Activated CD4-positive, alpha-beta memory T cell treated with anti-CD3 and anti-CD28 coated beads for 36 hours (primary cell): ENCODE data around the gene VAV2. TPM values are rescaled to one million over a fixed set of nuclear protein-coding genes. Genes with fewer than 3 reads are reported as not detected.

Experiments used
- CTCF ChIA-PET: fragments of 350-600 bp; sonication (Branson Sonifier 250); formaldehyde crosslinking; loops from one replicate; lab custom pipeline; 2021; ENCODE audit warnings: antibody characterized with exemption, inconsistent platforms; lab: Charles Lee
- POLR2A ChIA-PET: fragments of 350-600 bp; sonication (Branson Sonifier 250); formaldehyde crosslinking; loops from one replicate; lab custom pipeline; 2021; ENCODE audit warnings: antibody characterized with exemption; lab: Charles Lee
- DNase-seq: peaks from one replicate; pipeline ENCODE4 v3.0.0-alpha.2; 2020
- H3K27ac Mint-ChIP-seq: one replicate; pipeline ENCODE4 v1.8.0; 2021; ENCODE audit warnings: mixed read lengths
- H3K27me3 Mint-ChIP-seq: one replicate; pipeline ENCODE4 v1.8.0; 2021; ENCODE audit warnings: mixed read lengths
- H3K36me3 Mint-ChIP-seq: one replicate; pipeline ENCODE4 v1.8.0; 2021; ENCODE audit warnings: mixed read lengths
- H3K4me1 Mint-ChIP-seq: one replicate; pipeline ENCODE4 v1.8.0; 2021; ENCODE audit warnings: low read depth, mixed read lengths
- H3K4me3 Mint-ChIP-seq: one replicate; pipeline ENCODE4 v1.8.0; 2021; ENCODE audit warnings: mild to moderate bottlenecking, mixed read lengths
- H3K9me3 Mint-ChIP-seq: one replicate; pipeline ENCODE4 v1.8.0; 2021; ENCODE audit warnings: mixed read lengths
- intact Hi-C: fragments of 100-400 bp; cut with micrococcal nuclease; formaldehyde crosslinking; loops from one replicate; pipeline ENCODE4 v1.15.1; 2023
- total RNA-seq, 2 experiments: library from RNA; stranded (reverse); gene quantifications; one replicate each; pipeline ENCODE4 v1.2.3, GENCODE V29; 2021

The VAV2 gene
- total RNA-seq, 2 experiments from 2014 or later: 4.5 to 5.3 TPM

DNA sequence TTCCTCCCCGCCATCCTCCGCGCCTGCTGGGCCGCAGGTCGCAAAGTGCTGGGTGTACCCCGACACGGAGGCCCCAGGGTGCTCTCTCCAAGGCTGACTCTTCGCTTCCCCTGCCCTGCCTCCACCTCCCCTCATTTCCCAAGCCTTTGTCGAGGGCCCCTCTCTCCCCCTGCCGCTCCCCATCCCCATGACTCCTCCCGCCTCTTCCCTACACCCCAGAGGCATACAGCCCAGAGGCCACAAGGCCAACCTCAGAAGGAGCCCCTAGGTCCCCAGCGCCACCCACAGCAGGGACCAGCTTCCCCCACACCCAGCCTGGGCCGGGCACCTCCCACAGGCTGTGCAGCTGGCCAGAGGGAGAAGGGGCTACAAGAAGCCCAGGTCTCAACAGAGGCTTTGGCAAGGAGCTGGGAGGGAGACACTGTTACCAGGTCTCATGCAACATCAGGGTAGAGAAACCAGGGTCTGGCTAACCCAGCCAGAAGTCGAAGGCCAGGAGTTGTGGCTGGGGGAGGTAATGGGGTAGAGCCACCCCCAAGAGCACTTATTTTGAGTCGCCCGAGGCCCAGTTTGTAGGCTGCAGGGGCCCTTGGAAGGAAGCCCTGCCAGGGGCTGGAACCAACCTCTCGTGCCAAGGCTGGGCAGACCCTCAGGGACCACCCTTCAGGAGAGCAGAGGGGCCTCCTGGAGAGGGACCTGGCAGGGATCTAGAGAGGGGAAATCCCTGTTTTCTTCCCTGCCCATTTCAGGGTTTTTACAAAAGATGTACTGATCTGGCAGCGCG, 229.4 kb downstream of the VAV2 start:
- Mint-ChIP-seq H3K36me3 (peaks cover 8% of the 10 kb centered on the region), H3K4me3 (no peak overlapping the region), H3K27me3 (no peaks in the 10 kb centered on the region), H3K27ac (no peak overlapping the region), H3K9me3 (peaks cover 28% of the 10 kb centered on the region), H3K4me1 (no peaks in the 10 kb centered on the region)
- intact Hi-C loops: no loop called here
- DNase-seq: no peak
- ChIA-PET CTCF (no interaction called here), POLR2A (no interaction called here)

- CTCF ChIA-PET: no interaction called here
- POLR2A ChIA-PET: no interaction called here
- H3K4me3 Mint-ChIP-seq: no peak overlapping the region
- no peaks in the 10 kb centered on the region for H3K4me1 Mint-ChIP-seq
- no peaks in the 10 kb centered on the region for H3K27me3 Mint-ChIP-seq
- no peak for DNase-seq
- no peak overlapping the region for H3K27ac Mint-ChIP-seq
- H3K9me3 Mint-ChIP-seq: peaks cover 18% of the 10 kb centered on the region
- intact Hi-C loops: no loop called here
- H3K36me3 Mint-ChIP-seq: peaks cover 7% of the 10 kb centered on the region
Observed at GRCh38 chr9:133761641-133762248, 230.4 kb downstream of the VAV2 start.

DNA sequence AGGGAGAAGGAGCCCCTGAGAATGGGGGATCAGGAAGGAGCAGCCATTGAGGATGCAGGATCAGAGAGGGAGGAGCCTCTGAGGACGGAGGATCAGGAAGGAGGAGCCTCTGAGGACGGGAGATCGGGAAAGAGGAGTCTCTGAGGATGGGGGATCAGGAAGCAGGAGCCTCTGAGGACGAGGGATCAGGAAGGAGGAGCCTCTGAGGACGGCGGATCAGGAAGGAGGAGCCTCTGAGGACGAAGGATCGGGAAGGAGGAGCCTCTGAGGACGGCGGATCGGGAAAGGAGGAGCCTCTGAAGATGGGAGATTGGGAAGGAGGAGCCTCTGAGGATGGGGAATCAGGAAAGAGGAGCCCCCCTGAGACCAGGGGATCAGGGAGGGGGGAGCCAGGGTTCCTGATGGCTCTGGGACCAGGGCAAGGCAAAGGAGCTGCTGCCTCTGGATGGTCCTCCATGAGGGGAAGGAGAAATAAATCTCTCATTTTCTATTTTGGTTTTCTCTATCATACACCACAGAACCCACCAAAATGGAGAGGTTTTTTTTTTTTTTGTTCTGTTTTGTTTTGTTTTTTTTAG, 231.3 kb downstream of the VAV2 start:
- CTCF ChIA-PET: interaction anchor here (0.7 kb wide), 1 partner anchor 35 kb away, joined by 3 read pairs; no protein-coding TSS in a partner anchor

DNA sequence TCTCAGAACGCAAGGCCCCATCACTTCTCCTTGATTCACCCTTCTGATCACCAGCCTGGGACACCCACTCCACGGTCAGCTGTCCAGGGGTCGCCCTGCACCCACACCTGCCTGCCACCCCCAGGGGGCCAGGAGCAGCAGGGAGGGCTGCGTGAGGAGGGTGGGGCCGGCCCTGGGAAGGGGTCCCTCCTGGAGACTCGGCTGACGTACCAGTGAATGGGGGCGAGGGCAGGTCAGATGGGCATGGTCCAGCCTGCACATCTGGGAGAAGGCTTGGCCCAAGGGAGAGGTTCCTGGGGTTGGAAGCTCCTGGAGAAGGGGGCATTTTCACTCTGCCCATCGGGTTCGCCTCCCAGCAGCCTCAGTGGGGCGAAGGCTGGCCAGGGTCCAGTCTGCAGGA, 232.2 kb downstream of the VAV2 start:
- Mint-ChIP-seq H3K27ac (no peak overlapping the region), H3K27me3 (peaks cover 3% of the 10 kb centered on the region), H3K4me3 (no peak overlapping the region), H3K4me1 (no peaks in the 10 kb centered on the region), H3K36me3 (peaks cover 4% of the 10 kb centered on the region), H3K9me3 (peaks cover 10% of the 10 kb centered on the region)
- intact Hi-C loops: no loop called here
- no peak for DNase-seq
- ChIA-PET POLR2A (no interaction called here), CTCF (interaction anchor here (0.7 to 1.2 kb wide), 3 partner anchors 17 to 34 kb away, joined by 3 to 4 read pairs (median 3); no protein-coding TSS in a partner anchor)

More for the DNA sequence above, 231.3 kb downstream of the VAV2 start:
- Mint-ChIP-seq H3K36me3 (peaks cover 4% of the 10 kb centered on the region), H3K9me3 (peaks cover 11% of the 10 kb centered on the region), H3K27ac (no peak overlapping the region), H3K4me1 (no peaks in the 10 kb centered on the region), H3K27me3 (no peaks in the 10 kb centered on the region), H3K4me3 (no peak overlapping the region)
- no peak for DNase-seq
- intact Hi-C loops: no loop called here
- POLR2A ChIA-PET: no interaction called here

DNA sequence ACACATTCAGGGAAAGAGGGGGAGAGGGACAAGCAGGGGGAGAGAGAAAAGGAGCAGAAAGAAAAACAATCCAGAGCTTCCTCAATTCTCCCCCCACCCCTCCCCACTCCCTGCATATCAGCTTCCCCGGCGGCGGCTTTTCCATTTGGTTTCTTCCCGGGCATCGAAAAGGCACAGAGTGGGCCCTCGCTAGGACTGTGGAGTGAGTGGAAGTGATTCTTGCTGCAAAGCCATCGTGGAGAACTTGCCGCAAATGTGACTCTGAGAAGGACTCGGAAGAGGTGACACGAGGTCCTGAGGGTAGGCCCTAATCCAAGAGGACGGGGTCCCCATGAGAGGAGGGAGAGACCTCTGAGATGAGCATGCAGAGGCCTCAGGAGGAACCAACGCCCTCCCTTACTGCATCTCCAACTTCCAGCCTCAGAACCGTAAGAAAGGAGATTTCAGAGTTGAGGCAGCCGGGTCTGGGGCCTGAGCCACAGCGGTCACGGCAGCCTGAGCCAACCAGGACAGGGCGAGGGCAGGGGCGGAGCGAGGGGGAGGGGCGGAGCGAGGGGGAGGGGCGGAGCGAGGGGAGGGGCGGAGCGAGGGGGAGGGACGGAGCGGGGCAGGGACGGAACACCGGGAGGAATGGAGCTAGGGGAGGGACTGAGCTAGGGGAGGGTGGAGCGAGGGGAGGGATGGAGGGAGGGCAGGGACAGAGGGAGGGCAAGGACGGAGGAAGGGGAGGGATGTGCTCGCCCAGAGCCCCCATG, 232.8 kb downstream of the VAV2 start:
- peaks cover 5% of the 10 kb centered on the region for H3K9me3 Mint-ChIP-seq
- CTCF ChIA-PET: interaction anchor here (0.7 to 1.2 kb wide), 3 partner anchors 16 to 23 kb away, joined by 3 to 5 read pairs (median 4); no protein-coding TSS in a partner anchor
- DNase-seq: peak; percentile 6
- intact Hi-C loops: no loop called here
- H3K27me3 Mint-ChIP-seq: peaks cover 6% of the 10 kb centered on the region
- POLR2A ChIA-PET: no interaction called here
- H3K36me3 Mint-ChIP-seq: peaks cover 2% of the 10 kb centered on the region
- no peak overlapping the region for H3K4me3 Mint-ChIP-seq
- no peak overlapping the region for H3K27ac Mint-ChIP-seq
- H3K4me1 Mint-ChIP-seq: no peaks in the 10 kb centered on the region

DNA sequence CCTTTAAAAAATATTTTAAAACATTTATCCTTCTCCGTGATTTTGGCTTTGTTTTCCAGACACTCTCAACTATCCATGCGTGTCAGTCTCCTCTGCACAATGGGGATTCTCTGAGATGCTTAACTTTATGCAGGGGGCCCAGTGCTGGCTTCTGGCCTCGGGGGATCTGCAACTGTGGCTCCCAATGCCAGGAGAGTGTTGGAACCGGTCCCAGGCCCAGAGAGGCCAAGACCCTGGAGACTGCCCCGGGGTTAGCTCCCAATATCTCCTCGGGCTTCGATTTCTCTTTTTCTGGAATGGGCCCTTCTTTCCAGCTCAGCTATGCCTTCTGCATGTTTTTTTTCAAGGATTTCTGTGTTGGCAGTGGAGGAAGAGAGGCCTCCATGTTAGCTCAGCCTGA, 233.9 kb downstream of the VAV2 start:
- Mint-ChIP-seq H3K27ac (no peak overlapping the region), H3K4me3 (no peak overlapping the region), H3K4me1 (no peaks in the 10 kb centered on the region), H3K27me3 (peaks cover 16% of the 10 kb centered on the region), H3K9me3 (no peaks in the 10 kb centered on the region), H3K36me3 (no peaks in the 10 kb centered on the region)
- POLR2A ChIA-PET: no interaction called here
- intact Hi-C loops: no loop called here
- CTCF ChIA-PET: no interaction called here
- no peak for DNase-seq

GRCh38 chr9:133754688-133755227, 237.4 kb downstream of the VAV2 start:
- ChIA-PET POLR2A (no interaction called here), CTCF (interaction anchor here (2.1 kb wide), 1 partner anchor 12 kb away, joined by 5 read pairs; no protein-coding TSS in a partner anchor)
- Mint-ChIP-seq H3K4me1 (no peaks in the 10 kb centered on the region), H3K4me3 (no peak overlapping the region), H3K9me3 (no peaks in the 10 kb centered on the region), H3K27me3 (peaks cover 33% of the 10 kb centered on the region), H3K27ac (no peak overlapping the region), H3K36me3 (no peaks in the 10 kb centered on the region)
- intact Hi-C loops: no loop called here
- no peak for DNase-seq

DNA sequence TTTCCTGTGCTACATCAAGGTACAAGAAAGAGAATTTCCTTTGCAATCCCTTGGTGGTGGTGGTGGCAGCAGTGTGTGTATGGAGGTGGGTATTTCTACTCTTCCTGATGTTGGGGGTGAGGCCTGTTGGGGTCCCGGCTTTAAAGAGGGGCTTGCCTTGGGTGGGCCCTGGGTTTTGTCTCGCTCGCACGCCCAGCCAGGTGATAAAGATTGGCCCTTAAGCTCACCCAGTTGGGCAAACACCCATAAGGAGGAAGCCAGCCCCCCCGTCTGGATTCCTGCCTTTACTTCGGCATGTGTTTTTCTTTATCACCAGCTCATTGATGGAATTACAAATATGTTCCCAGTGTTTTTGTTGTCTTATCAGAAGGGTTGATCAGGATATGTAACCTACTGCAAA, 237.9 kb downstream of the VAV2 start:
- intact Hi-C loops: no loop called here
- H3K36me3 Mint-ChIP-seq: no peaks in the 10 kb centered on the region
- no peak overlapping the region for H3K4me3 Mint-ChIP-seq
- H3K4me1 Mint-ChIP-seq: no peaks in the 10 kb centered on the region
- POLR2A ChIA-PET: no interaction called here
- H3K9me3 Mint-ChIP-seq: no peaks in the 10 kb centered on the region
- CTCF ChIA-PET: interaction anchor here (2.1 kb wide), 1 partner anchor 11 kb away, joined by 5 read pairs; no protein-coding TSS in a partner anchor
- peaks cover 33% of the 10 kb centered on the region for H3K27me3 Mint-ChIP-seq
- H3K27ac Mint-ChIP-seq: no peak overlapping the region
- no peak for DNase-seq

DNA sequence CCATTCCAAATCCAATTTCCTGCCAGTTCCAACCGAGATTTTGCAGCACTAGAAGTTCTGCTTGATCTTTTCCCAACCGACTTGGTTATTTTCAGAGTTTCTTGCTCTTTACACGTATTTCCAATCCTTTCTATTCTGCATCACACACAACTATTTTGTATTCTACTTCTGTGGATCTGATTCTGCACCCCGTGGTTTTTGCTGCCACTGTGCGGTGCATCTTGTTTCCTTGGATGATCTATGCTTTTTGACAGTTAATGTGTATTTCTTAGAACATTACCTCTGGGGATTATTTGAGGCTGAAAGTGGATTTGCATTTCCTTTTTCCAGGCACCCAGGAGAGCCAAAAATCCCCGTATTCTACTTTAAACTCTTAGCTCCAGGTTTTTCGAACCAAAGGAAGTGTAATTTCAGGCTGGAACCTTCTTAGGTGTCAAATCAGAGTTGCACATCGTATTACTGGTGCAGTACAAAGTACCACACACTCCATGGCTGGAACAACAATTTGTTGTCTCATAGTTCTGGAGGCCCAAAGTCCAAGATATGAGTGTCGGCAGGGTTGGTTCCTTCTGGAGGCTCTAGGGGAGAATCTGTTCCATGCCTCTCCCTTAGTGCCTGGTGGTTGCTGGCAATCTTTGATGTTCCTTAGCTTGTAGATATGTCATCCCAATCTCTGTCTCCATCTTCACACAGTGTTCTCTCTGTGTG, 239.2 kb downstream of the VAV2 start:
- Mint-ChIP-seq H3K36me3 (no peaks in the 10 kb centered on the region), H3K9me3 (no peaks in the 10 kb centered on the region), H3K27me3 (peaks cover 38% of the 10 kb centered on the region), H3K4me1 (no peaks in the 10 kb centered on the region), H3K27ac (no peak overlapping the region), H3K4me3 (no peak overlapping the region)
- POLR2A ChIA-PET: no interaction called here
- intact Hi-C loops: no loop called here
- no peak for DNase-seq
- CTCF ChIA-PET: interaction anchor here (1.3 to 2.1 kb wide), 3 partner anchors 10 to 25 kb away, joined by 4 to 5 read pairs (median 4); no protein-coding TSS in a partner anchor

GRCh38 chr9:133750982-133751649, 241.0 kb downstream of the VAV2 start:
- no peak overlapping the region for H3K4me3 Mint-ChIP-seq
- intact Hi-C loops: no loop called here
- no peak for DNase-seq
- H3K36me3 Mint-ChIP-seq: no peaks in the 10 kb centered on the region
- H3K27ac Mint-ChIP-seq: no peak overlapping the region
- H3K4me1 Mint-ChIP-seq: no peaks in the 10 kb centered on the region
- H3K27me3 Mint-ChIP-seq: peaks cover 41% of the 10 kb centered on the region
- ChIA-PET CTCF (interaction anchor here (0.8 to 2.0 kb wide), 2 partner anchors 24 to 27 kb away, joined by 3 to 4 read pairs; no protein-coding TSS in a partner anchor), POLR2A (no interaction called here)
- no peaks in the 10 kb centered on the region for H3K9me3 Mint-ChIP-seq

DNA sequence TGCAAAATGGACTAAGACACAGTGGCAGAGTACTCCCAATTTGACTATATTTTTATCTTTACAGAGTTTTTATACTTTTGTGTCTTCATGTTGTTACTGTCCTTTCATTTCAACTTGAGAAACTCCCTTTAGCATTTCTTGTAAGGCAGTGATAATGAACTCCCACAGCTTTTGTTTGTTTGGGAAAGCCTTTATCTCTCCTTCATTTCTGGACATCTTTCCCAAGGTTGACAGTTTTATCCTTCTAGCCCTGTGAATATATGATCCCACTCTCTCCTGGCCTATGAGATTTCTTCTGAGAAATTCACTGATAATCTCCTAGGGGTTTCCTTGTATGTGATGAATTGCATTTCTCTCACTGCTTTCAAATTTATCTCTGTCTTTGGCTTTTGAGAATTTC, 244.8 kb downstream of the VAV2 start:
- Mint-ChIP-seq H3K4me3 (no peak overlapping the region), H3K27ac (no peak overlapping the region), H3K4me1 (no peaks in the 10 kb centered on the region), H3K36me3 (no peaks in the 10 kb centered on the region), H3K27me3 (peaks cover 22% of the 10 kb centered on the region), H3K9me3 (no peaks in the 10 kb centered on the region)
- intact Hi-C loops: no loop called here
- no peak for DNase-seq
- ChIA-PET CTCF (no interaction called here), POLR2A (no interaction called here)
